AG20443 (cell line): ENCODE results near the gene BPIFA1.
A peak's percentile ranks its signal among the peaks of the same experiment; 100 is the strongest.

Source experiments
- DNase-seq: peaks from one replicate; pipeline ENCODE4 v3.0.0; 2012; ENCODE audit warnings: low spot score, mixed read lengths

The BPIFA1 gene

DNA sequence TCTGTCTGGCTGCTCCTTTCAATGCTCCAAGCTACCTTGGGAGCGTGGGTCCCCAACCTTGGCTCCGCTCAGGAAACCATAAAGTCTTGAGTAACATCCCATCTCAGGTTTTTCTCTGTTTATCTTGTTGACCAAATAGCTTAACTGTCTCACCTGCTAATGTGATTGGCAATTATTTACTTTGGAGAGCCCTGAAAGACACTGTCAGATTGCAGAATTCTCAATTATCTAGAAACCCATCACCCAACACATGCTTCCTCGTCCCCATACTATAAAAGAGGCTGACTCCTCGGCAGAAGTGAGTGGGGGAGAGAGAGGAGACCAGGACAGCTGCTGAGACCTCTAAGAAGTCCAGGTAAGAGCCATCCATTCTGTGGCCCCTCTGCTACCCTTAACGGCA, at the start of gene BPIFA1:
BPIFA1 (plus strand) TSS at position 301 of the 400 bp plus-strand sequence. CDS start 1,716 bp downstream, outside the sequence.
- DNase-seq, result no peak

DNA sequence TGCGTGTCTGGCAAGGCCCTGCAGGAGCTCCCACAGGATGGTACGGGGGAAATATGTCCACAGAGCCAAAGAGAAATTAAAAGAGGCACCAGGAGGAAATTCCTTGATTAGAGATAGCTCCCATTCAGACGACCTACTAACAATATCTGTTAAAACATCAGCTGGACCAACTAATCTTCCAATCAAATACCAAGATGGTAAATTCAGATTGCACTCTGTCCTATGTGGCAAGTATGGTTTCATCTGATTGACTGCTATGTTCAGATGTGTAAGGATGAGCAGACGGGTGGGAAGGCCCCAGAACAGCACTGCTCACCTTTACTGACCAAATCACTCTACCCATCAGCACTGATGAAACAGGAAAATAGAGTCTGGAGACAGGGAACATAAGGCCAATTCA, 48.3 kb upstream of the BPIFA1 start:
- DNase-seq, result no peak

DNA sequence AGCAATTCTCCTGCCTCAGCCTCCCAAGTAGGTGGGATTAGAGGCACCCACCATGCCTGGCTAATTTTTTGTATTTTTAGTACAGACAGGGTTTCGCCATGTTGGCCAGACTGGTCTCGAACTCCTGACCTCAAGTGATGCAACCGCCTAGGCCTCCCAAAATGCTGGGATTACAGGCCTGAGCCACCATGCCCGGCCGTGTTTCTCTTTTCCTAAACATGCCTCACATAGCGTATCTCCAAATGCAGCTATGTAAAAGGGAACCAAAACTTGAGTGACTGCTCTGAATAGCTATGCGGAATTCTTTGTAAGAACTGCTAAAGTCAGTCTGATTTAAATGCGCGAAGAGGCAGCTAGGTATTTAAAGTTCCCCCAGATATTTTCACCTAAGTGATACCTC, 47.4 kb upstream of the BPIFA1 start:
- no peak for DNase-seq

DNA sequence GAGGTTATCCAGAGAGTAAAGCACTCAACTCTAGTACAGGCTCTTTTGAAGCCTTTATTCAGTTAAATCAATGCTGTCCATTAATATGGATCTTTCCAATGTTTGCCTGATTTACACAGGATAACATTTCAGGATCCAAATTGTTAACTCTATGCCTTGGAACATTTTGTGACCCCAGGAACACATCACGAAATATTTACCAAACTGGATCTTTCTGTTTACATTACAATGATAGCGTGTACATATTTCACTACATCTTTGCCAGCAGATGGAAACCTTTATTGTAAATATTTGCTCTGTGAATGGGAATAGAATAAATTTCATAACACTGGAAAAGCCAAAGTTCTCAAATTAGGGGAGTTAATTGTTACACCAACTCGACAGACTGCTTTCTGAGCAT, 44.3 kb upstream of the BPIFA1 start:
- no peak for DNase-seq

DNA sequence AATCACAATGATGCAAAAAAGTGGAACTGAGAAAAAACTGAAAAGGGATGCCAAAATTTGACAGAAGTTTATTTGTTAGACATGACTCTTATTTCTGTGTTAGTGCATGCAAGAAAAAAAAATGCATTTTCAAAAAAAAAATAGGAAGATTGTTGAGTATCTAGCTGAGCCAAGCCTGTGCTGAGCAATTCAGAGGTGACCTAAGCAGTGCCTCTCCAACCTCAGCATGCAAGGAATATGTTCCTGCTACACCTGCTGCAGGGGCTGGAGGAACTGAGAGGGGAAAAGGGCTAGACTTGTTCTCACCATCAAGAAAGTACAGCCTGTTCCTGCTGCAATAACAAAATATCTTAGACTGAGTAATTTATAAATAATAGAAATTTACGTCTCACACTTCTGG, 43.8 kb upstream of the BPIFA1 start:
- DNase-seq, result no peak

DNA sequence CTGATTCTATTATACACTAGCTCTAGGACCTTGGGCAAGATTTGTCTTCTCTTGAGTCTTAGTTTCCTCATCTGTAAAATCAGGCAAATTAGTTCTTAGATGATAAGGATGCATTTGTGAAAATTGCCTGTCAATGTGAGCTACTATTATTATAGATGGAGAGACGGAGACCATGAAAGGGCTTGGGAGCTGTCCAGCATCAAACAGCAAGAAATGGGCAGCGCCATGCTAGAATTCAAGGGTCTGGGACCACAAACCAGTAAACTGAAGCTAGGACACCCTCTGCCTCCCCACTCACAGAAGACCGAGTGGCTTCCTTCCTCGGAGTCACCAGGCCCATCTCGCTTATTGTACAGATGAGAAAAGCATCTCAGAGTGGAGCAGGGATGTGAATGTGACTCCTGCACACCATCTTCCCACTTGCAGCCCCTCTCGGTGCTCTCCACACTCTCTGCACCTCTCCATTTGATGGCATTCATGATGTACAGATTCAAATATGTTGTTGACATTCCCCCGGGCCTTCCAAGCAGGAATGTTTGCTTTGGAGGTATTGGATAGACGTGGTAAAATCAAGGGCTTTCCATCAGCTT, 42.8 kb upstream of the BPIFA1 start:
- DNase-seq, result no peak

DNA sequence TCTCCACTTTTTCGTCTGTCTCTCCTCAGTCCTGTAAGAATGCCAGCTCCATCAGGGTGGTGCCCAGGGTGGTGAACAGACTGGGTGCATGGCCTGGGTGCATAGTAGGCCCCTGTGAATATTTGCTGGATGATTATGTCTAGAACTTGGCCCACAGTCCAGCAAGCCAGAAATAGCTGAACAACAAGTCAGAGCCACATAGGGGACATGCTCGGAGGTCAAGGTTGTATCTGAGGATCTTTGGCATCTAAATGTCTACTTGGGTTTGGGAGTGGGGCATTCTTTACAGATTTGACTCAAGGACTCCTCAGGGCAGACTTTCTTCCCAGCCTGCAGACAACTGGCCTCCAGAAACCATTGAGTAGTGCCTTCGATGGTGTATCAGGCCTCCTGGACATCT, 36.8 kb upstream of the BPIFA1 start:
- no peak for DNase-seq

DNA sequence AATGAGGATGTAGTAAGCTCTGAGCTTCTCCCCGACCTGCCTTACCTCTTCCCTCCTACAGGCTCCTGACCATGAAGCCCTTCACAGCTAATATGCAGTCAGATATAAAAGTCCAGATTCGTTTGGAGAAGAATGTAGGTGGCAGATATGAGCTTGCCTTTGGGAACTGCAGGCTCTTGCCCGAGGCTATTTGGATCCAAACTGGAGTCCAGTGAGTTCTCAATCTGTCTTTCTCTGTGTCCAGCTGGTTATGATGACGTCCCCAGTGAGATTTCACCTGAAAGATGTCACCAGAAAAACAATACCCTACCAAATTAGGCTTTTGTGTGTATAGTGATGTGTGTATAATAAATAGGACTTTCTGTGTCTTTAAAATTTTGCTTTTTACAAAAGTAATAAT, 33.3 kb upstream of the BPIFA1 start:
- no peak for DNase-seq

DNA sequence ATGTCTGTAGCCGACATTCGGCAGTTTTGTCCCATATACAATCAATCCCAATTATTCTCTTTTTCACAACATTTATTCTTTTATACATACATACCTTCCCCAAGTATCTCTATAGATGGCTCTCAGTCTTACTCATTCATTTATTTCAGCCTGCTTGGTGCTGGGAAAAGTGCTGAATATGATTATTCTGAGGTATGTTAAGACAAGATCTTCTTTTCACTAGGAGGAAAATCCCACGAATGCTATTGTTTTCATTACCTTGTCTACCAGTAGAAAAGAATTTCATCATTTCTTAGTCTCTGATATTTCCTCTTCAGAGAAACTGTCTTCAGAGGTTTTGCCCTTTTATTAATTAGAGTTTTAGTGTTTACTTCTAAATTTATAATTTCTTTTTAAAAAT, 32.4 kb upstream of the BPIFA1 start:
- DNase-seq, result no peak

DNA sequence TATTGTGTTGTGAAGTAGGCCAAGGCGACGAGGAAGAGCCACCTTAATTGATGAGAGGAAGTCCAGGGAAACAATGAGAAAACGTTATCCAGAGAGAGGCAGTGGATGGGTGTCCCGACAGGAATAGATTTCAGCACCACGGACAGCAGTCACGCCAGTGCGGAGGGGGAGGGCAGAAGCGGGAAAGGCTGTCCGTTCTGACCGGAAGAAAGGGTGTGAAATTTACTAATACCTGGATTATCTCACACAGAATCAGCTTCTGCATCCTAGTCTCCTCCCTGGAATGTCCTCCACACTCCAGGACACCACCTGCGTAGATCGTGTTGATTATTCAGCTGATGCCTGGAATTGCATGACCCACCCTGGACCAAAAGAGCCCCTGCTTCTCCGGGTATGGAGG, 26.0 kb upstream of the BPIFA1 start:
- peak; percentile 86 for DNase-seq

DNA sequence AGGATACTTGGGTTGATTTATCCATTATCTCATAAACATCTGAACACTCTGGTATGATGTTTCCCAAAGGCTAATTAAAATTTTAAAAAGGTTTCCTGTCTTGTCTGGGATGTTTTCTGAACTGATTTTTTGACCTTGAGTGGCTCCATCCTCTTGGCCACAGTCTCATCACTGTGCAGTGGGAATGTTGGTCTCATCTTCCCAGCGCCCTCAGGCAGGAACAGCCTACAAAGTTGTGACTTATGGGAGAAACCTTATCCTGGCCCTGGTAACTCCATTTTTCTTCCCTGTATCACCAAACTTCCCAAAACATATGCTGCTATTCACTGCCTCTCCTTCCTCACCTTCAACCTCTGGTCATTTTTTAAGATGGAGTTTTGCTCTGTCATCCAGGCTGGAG, 25.4 kb upstream of the BPIFA1 start:
- DNase-seq, result no peak

DNA sequence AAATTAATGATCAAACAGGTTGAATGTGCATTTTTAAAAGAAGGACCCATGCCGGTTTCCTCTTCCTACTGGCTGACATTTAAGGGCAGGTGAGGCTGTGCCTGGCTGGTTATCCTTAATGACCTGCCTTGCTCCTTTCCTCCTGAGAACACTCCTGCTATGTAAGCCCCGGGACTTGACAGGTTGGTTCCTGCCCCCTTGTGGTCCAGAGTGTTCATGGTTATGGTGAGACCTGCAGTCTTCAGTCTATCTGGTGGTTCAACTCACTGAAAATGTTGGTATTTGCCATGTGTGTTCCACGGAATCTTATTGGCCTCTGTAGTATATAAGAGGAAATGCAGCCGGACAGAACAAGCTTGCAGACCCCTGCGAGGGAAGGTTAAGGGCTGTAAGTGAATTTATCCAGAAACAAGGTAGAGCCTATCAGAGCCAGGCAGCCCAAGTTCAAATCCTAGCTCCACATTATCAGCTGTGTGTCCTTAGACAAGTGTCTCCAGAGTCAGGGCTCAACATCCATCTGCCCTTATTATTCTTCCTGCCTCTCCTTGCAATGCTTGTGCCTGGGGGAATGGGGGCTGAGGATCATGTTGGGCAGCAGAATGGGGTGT, 23.9 kb upstream of the BPIFA1 start:
- peak; percentile 50 for DNase-seq

DNA sequence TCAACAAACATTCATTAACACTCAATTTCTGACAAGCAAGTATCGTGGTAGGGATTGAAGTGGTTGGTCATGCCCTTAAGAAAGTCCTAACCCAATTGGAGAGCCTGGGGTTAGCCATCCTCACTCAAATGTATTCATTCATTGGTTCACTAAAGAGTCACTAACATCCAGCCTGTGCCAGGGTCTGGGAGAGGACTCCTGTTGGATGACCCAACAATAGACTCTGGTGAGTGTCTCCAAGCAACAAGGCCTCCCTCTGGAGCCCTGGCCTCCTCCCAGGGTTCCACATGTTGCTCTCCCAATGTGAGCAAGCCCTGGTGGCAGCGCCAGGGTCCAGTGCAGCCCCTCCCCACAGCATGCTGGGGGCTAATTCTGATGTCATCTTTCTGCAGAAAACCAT, 18.7 kb upstream of the BPIFA1 start, which contains the start of gene BPIFA3:
BPIFA3 (plus strand) TSS at position 301 of the 400 bp plus-strand sequence. CDS start 185 bp downstream, outside the sequence.
- no peak for DNase-seq

DNA sequence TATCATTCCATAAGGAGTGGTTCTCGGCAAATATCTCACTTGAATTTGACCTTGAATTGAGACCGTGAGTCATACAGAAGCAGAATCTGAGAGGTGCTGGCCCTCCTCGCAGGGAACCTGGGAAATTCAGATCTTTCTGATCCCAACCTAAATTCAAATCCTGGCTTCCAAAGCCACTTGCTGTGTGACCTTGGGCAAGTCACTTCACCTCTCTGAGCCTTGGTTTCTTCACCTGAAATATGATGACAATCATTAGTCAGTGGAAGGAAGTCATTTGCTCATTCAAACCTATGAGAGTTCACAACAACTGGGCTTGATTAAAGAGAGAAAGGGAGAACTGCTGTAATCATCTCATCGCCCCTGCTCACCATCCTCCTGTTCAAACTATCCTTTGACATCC, 11.4 kb upstream of the BPIFA1 start:
- DNase-seq, result no peak

DNA sequence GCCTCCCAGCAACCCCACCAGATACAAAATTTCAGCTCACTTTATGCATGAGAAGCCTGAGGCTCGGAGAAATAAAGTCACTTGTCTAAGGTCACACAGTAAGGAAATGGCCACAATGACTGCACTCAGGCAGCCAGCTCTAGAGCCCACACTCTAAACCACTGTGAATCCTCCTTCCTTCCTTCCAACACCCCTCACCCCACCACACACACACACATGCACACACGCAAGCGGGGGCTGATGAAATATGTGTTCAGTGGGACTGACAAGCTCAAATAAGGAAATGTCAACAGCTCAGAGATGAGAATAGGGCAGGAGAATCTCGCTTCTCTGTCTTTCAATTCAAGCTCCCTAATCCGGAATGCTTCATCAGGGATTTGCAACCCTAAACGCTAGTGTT, 6.0 kb upstream of the BPIFA1 start:
- DNase-seq, result no peak

DNA sequence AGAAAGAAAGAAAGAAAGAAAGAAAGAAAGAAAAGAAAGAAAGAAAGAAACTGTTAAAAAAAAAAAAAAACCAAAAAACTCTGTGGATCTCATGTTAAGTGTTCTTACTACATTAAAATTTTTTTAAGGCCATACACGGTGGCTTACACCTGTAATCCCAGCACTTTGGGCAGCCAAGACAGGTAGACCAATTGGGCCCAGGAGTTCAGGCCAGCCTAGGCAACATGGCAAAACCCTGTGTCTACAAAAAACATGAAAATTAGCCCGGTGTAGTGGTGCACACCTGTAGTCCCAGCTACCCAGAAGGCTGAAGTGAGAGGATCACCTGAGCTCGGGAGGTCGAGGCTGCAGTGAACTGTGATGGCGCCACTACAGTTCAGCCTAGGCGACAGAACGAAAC, 4.6 kb upstream of the BPIFA1 start:
- DNase-seq, result no peak

DNA sequence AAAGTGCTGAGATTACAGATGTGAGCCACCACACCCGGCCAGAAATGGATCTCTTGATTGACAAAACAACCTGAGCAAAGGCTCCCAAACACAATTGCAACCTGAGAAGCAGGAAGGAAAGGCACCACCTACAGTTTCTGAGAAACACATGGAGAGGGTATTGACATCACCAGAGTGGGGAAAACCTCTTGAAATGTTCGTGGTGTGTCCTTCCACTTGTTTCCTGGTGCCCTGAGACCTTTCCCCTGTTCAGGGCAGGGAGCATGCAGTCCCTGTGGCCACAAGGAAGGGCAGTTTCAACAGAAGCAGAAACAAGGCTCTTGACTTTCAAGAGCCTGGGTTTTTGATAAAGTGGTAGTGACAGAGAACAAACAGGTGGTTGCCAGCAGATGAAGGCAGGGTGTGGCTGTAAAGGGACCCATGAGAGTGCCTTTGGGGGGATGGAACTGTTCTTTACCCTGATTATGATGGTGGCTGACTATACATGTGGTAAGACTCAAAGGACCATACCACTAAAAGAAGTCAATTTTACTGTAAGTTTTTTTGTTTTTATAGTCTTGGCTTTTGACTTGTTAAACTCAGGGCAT, 3.2 kb upstream of the BPIFA1 start:
- DNase-seq, result no peak

DNA sequence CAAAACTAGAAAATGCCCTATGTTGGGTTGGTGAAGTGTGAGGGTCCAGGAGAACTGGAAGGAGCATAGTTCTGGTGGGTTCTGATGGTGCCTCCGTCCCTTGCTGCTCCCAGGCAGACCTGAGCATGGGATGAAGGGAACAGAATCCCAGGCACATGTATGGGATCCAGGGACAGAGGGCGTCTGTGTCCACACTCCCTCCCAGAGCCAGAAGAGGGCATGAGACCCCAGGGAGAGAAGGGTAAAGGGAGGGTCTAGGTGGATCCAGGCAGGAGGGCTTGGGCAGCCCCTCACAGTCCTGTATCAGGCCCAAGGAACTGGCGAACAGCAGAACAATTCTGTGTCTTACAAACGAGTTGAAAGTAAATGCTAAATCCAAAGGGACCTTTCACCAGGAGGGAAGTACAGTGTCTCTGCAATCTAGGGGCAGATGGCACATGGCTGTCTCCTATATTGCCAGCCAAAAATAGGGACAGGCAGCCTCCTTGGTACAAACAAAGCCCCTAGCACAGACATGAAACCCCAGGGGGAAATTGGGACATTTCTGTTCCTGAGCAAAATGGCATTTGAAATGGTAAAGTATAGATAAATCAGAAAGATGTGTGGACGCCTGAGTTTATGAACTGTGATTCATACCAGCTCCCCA, 2.5 kb upstream of the BPIFA1 start:
- no peak for DNase-seq

DNA sequence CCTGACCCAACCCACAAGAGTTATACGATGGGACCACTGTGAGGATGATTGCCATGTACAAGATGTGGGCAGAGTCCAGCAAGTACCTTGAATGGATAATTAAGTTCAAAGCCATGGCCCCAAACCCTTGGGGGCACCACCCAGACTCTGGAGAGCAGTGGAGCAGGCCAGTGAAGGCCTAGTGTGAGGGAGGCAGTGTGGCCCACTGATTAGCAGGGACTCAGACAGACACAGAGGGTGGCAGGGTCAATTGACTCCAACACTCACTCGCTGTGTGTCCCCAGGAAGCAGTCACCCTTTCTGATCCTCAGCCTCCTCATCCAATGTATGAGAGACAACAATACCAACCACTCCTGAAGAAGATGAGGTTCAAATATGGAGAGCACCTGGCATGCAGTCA, 1.7 kb upstream of the BPIFA1 start:
- DNase-seq, result no peak

DNA sequence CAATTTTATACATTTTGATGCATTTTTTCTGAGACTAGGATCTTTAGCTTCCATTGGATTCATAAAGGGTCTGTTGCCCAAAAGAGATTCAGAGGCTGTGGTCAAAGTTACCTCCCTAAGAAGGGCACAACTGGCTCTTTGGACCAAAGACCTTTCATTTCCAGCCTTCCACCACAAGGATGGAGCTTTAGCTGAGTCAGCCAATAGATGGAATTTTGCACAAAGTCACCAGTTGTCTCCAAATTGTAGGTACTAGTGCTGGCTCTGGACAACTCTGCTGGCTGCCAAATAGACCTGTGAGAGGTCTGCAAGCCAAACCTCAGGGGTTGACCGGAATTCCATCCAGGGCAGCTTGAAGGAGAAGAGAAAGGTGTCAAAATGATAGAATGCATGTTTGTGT, 555 bp downstream of the BPIFA1 start:
- DNase-seq, result no peak

DNA sequence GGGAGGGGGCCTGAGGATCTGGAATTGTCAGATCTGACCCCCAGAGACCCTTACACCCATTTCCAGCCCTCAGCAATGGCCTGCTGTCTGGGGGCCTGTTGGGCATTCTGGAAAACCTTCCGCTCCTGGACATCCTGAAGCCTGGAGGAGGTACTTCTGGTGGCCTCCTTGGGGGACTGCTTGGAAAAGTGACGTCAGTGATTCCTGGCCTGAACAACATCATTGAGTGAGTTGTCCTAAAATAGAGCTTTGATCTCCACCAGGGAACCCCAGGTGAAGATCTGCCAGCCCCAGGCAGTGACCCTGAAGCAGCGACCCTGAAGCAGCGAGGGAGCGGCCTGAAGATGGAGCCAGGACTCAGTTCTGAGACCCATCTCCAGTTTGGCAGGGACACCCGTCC, 2.2 kb downstream of the BPIFA1 start:
- DNase-seq, result no peak

DNA sequence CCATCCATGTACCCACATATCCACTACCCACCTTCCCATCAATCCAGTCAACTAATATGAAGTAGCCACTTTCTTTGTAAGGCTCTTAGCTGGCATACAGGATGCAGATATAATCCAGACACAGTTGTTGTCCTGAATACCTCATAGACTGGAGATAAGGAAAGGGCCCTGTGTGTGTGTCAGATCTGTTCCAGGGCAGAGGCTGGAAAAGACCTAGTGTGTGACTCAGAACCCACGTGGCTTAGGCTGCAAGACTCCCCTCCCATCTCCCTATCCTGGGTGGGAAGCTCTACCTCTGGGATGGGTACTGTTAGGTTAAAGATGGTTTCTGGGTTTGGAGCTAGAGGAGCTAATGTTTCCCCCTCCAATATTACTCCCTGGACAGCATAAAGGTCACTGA, 3.6 kb downstream of the BPIFA1 start:
- DNase-seq, result no peak

DNA sequence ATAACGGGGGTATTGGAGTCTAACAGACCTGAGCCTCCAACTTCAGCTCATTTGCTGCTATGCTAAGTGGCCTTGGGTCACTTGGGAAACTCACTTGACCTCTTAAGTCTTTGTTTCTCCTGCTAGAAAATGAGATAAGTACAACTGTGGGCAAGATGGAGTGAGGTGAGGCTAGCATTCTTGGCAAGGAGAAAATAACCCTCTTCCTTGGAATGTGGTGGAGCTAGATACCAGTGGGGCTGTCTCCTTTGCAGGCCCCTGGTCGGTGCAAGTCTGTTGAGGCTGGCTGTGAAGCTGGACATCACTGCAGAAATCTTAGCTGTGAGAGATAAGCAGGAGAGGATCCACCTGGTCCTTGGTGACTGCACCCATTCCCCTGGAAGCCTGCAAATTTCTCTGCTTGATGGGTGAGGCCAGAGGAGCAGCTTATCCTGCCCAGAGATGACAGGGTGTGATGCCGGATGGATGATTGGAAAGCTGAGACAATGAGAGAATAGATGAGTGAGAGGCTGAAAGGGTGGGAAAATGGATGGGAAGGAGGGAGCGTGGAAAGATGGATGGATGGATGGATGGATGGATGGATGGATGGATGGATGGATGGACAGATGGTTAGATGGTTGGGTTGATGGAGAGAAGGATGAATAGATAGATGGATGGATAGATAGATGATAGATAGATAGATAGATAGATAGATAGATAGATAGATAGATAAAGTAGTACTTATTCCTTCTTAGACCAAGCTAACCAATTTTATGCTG, 4.4 kb downstream of the BPIFA1 start:
- no peak for DNase-seq
